GM10248 (cell line): Measurements from ENCODE around the gene MYMK.

ENCODE experiments used
- CTCF ChIA-PET: fragments of 300-600 bp; sonication (Branson Sonifier 250); formaldehyde crosslinking; extraction: SDS; loops from one replicate; lab custom pipeline; 2021; ENCODE audit warnings: antibody characterized with exemption; lab: Yijun Ruan, JAX
- POLR2A ChIA-PET: fragments of 350-650 bp; sonication (Branson Sonifier 250); formaldehyde crosslinking; extraction: SDS; loops from one replicate; lab custom pipeline; 2020; ENCODE audit warnings: antibody characterized with exemption; lab: Yijun Ruan, JAX
- DNase-seq: peaks from one replicate; pipeline ENCODE4 v3.0.0; 2012; ENCODE audit errors: extremely low spot score
- CTCF ChIP-seq: IDR thresholded peaks from 2 replicates; pipeline ENCODE4 v1.5.1; 2012; ENCODE audit warnings: mild to moderate bottlenecking, low read depth; ENCODE audit errors: extremely low read depth, missing control alignments, control extremely low read depth

MYMK gene

GRCh38 chr9:133563291-133563796 is 38.6 kb upstream of the MYMK start:
- ChIA-PET CTCF (no interaction called here), POLR2A (no interaction called here)
- no peak for TF ChIP-seq CTCF
- DNase-seq: no peak

- TF ChIP-seq CTCF: no peak
- DNase-seq: no peak
- ChIA-PET POLR2A (no interaction called here), CTCF (no interaction called here)
Observed at GRCh38 chr9:133562611-133563290, 38.0 kb upstream of the MYMK start.

- TF ChIP-seq CTCF: no peak
- no peak for DNase-seq
- ChIA-PET CTCF (no interaction called here), POLR2A (no interaction called here)
Observed at GRCh38 chr9:133561976-133562554, 37.3 kb upstream of the MYMK start.

- ChIA-PET POLR2A (no interaction called here), CTCF (no interaction called here)
- TF ChIP-seq CTCF: no peak
- DNase-seq: no peak
Observed at GRCh38 chr9:133560944-133561343, 36.2 kb upstream of the MYMK start.

GRCh38 chr9:133560311-133560710 is 35.6 kb upstream of the MYMK start:
- DNase-seq: no peak
- POLR2A ChIA-PET: no interaction called here
- no peak for TF ChIP-seq CTCF
- CTCF ChIA-PET: no interaction called here

- no peak for TF ChIP-seq CTCF
- CTCF ChIA-PET: interaction anchor here (0.7 to 1.5 kb wide), 3 partner anchors 13 to 18 kb away, joined by 3 to 4 read pairs (median 3); no protein-coding TSS in a partner anchor
- DNase-seq: peak; percentile 87
- POLR2A ChIA-PET: no interaction called here
Observed at GRCh38 chr9:133558191-133559126, 33.7 kb upstream of the MYMK start.
